UCSD-AML1 (cell line): ENCODE measurements around the gene TEX52.
A peak's percentile ranks its signal among the peaks of the same experiment; 100 is the strongest.
"Not testable (repeated sequence)": the region's sequence is repeated elsewhere in the genome, so short reads cannot be mapped to it uniquely, and the experiment has no call there.

Experiments used
- DNase-seq: peaks from one replicate; lab custom pipeline; 2025; ENCODE audit not compliant: unreplicated experiment; lab: John Stamatoyannopoulos, UW

TEX52 gene

DNA sequence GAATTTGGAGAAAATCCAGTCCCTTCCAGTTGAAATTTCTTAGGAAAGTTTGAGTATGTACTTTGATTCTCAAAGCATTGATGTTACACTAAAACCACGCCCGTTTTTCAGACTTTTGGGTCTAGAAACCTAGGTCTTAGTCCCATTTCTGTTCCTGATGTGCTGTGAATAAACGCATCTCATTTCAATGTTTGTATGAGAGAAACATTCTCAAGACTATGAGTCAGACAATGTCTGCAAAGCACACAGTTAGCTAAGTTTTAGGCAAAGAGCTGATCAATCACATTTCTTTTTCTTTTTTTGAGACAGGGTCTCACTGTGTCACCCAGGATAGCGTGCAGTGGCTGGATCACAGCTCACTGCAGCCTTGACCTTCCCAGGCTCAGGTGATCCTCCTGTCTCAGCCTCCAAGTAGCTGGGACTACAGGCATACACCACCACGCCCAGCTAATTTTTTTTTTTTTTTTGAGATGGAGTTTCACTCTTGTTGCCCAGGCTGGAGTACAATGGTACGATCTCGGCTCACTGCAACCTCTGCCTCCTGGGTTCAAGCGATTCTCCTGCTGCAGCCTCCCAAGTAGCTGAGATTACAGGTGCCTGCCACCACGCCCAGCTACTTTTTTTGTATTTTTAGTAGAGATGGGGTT, 12.3 kb upstream of the TEX52 start:
- not testable (repeated sequence) for DNase-seq

DNA sequence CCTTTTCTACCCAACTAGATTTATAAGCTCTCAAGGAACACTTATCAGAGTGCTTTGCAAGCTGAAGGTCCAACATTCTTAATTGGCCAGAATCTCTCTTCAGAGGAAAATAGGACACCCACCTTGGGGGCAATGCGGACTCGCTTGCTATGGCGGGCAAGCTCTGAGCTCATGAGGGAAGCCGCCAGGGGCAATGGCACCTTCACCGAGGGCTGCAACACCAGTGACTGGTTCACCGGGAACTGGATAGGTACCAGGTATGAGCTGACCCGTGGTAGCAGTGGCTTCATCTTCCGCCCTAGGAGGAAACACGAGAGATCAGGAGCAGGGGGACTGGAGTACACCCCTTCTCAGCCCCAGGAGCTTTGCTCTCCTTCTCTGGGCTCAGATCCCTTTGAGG, 7.4 kb upstream of the TEX52 start:
- no peak for DNase-seq

DNA sequence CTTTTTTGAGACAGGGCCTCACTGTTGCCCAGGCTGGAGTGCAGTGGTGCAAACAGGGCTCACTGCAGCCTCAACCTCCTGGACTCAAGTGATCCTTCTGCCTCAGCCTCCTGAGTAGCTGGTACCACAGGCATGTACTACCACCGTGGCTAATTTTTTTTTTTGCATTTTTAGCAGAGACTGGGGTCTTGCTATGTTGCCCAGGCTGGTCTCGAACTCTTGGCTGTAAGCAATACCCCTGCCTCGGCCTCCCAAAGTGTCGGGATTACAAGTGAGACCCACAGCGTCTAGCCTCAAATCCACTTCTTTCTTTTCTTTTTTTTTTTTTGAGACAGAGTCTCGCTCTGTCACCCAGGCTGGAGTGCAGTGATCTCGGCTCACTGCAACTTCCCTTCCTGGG, 6.6 kb upstream of the TEX52 start:
- DNase-seq = not testable (repeated sequence)

DNA sequence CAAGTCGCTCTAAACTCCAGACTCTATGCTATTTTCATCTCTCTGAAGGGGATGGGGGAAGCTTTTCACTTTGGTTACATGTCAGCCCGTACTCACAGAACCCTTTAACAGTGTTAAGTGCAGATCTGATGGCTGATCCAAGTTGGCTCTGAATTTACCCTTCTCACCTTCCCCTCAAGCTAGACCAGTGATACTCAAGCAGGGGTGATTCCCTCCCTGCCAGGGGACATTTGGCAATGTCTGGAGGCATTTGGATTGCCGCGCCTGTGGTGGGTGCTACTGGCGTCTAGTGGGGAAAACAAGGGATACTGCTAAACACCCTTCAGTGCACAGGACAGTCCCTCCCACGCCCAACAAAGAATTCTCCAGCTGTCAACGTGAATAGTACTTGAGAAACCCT, 6.0 kb upstream of the TEX52 start:
- no peak for DNase-seq

DNA sequence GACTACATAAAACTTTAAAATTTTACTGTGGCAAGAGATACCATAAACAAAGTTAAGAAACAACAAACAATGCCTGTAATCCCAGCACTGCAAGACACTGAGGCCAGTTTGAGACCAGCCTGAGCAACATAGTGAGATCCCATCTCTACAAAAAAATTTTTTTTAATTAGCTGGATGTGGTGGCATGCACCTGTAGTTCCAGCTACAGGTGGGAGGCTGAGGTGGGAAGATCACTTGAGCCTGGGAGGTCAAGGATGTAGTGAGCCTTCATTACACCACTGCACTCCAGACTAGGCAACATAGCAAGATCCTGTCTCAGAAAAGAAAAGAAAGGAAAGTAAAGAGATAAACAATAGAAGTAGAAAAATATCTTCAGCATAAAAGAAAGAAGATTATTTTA, 3.3 kb upstream of the TEX52 start:
- no peak for DNase-seq

DNA sequence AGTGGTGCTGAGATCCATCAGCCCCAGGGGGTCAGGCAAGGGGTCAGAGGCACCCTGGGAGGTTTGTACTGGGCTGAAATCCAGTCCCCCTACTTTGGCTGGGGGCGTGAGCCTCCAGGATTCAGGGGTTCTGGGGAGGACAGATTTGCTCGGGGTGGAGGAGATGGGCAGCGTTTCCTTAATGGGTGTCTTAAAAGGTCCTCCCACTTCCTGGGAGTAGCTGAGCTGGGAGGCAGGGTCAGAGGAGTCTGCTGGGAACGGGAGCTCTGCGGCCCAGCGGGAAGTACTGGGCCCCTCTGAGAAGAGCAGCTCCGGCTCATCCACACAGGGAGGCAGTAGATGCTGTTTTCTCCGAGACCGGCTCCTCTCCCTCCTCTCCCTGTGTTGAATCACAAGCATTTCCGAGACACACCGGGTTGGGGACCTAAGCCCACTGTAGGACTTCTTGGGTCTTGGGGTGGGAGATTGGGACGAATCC, 2.1 kb upstream of the TEX52 start:
- DNase-seq = no peak

DNA sequence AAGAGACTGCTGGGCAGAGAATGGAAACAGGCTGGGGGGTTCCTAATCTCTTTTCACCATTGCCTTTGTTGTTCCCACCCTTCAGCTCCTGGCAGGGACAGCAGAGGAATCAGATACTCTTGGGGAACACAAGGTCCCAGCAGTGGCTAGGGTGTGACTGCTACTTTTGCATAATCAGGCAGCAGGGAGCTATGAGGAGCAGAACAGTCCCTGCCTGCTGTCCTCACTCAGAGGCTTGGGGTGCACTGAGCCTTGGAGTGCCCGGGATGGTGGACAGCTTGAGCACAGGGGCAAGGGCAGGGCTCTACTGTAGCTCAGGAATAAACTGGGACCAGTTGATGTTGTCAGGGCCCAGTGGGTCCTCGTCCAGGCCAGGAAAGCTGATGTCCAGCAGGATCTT, 1.5 kb upstream of the TEX52 start:
- DNase-seq = no peak

DNA sequence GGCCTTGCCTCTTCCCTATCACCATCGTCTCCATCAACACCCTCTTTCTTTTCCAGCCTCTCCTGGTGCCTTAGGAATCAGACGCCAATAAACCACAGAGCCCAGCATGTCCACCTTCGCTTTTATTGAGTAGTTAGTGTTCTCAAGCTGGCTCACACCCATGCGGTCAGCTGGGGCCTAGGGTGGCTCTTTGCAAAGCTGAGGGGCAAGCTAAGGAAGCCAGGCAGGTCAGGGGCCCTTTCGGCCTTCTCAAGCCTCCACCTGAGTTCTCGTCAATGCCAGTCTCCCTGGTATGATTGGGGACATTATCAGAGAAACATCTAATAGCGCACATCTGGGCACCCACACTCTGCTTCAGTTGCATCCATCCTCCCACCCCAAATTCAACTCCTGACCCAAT, 737 bp upstream of the TEX52 start:
- no peak for DNase-seq

DNA sequence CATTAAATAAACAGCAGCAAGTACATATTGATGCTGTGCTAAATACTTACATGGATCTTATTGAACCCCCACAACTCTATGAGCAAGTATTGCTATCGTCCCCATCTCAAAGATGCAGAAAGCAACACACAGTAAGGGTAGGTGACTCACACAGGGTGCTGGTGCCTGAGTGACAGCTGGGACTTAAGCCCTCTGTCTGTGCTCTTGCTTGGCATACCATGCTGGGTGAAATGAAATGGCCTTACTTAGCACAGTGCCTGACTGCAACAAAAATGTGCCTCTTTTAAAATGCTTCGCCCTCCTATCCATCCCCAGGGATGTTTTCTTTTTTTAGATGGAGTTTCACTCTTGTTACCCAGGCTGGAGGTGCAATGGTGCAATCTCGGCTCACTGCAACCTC, 788 bp downstream of the TEX52 start:
- DNase-seq = no peak

DNA sequence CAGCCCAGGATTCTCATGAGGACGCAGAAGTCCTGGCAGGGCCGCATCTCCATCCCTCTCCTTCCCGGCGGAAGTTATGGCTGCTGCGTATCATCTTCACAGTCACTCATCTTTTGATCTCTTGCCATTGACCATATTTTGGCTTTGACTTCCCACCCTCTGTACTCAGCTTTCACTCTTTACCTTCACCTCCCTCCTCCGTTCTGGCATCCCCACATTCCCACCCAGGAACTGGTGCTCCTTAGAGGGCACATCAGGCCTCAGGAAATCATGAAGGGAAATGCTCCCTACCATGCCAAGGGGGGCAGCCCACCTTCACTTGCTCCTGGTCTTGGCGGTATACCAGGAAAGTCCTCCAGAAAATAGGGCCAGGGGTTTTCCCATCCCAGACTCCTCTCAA, 1.3 kb downstream of the TEX52 start:
- no peak for DNase-seq

DNA sequence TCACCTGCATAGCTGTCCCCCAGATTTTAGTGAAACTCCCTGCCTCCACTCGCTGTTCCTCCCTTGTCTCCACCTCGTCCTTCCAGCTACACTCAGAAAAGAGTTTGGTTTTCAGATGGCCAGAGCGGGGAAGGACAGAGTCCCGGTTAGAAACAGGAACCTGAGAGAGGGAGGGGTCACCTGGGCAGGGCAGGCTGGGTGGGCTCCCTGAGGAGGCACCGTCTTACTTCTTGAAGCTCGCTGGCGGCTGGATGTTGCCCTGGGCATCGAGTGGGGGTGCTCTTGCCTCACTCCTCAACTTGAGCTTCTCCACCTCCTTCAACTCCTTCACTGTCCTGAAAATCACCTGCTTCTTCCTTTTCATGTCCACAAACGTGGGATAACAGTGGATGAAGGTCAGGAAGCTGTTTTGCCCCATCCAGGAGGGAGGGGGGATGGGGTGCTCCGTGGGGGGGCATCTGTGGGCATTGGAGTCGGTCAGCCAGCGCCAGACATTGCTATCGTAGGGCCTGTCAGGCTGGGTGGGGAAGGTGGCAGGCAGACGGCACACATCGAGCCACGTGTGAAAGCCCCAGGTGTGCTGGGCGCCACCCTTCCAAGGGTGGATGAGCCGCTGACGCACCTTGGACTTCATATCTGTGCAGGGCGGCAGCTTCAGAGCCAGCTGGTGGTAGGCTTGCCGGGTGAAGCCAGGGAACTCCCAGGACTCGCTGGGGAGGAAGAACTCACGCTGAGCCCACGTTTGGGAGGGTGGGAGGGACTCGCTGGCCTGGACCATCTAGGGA, 2.0 kb downstream of the TEX52 start:
- DNase-seq = no peak

DNA sequence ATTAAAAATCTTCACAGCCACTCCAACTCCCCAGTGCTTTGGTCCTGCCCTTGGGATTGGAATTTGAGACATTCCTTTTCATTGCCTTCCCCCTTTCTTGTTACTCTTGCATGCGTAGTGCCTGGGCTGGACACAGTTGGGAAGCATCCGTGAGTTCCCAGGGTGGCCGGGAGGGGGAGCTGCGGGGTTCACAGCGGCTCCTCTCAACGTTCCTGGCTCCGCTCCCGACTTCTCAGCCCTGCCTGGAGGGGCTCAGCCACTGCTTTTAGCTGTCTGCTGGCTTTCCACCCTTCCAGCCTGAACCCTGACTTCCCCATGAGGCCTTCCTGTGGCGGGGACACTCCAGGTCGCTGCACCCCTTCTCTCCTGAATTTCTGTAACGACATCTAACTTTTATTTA, 3.2 kb downstream of the TEX52 start:
- DNase-seq = peak; percentile 35

DNA sequence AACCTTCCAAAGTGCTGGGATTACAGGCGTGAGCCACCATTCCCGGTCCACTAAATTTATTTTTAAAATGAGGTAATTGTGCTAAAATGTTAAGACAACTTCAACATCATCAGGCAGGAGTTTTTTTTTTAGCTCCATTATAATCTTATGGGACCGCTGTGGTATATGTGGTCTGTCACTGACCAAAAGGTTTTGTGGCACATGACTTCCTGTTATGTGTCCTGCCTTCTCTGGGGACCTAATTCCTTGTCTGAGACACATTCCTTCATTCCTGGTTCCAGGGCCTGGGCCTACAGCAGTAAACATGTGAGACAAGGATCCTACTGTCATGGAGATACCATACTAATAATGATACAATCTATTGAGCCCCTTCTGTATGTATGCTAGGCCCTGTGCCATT, 4.9 kb downstream of the TEX52 start:
- DNase-seq = no peak

DNA sequence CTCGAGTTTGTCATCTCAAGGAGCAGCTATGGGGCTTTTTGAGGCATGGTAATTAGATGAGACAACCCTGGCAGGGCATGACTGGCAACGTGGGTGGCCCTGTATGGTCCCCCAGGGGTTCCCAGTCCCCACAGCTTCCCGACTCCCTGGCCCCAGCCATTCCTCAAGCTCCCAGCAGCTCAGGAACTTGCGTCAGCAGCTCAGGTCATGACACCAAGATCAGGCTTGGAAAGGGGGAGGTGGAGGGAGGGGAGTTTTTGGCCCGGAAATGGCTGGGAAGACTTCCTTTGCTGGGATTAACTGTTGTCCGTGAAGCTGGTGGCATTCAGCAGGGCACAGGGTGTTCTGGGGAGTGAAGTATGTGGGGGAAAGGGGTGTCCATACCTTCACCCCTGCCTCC, 11.6 kb downstream of the TEX52 start:
- peak; percentile 18 for DNase-seq

DNA sequence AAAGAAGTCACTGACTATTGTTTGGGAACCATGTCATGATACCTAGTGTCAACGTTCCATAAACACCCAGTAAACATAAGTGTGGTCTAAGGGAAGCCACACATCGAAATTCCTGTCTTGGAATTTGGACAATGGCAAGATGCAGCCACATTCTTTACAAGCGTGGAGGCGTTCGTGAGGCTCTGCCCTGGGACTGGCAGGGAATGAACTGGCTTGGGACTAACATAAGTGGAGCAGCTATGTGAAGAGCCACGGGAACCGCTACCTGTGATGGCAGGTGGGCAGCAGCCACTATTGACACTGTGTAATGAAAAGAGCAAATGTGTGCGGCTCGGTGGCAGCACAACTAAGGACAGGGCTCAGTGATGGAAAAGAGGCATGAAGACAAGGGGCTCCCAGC, 12.1 kb downstream of the TEX52 start:
- no peak for DNase-seq

DNA sequence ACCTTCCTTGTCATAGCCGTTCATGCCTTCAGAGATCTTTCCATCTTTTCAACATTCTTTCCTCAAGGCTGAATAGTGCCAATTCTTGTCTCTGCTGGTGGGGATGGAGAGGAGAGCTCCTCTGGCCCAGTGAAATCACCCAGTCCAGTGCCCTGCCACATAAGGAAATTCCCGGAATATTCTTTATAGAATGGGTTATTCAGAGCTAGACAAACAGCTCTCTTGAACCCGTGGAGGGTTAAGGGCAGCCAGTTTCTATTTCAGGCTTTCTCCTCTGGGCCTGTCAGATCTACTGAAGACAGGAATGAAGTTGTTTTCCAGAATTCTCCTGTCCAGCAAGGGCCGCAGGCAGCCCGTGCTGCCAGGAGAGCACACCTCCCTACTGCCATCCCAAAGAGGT, 13.9 kb downstream of the TEX52 start:
- no peak for DNase-seq

DNA sequence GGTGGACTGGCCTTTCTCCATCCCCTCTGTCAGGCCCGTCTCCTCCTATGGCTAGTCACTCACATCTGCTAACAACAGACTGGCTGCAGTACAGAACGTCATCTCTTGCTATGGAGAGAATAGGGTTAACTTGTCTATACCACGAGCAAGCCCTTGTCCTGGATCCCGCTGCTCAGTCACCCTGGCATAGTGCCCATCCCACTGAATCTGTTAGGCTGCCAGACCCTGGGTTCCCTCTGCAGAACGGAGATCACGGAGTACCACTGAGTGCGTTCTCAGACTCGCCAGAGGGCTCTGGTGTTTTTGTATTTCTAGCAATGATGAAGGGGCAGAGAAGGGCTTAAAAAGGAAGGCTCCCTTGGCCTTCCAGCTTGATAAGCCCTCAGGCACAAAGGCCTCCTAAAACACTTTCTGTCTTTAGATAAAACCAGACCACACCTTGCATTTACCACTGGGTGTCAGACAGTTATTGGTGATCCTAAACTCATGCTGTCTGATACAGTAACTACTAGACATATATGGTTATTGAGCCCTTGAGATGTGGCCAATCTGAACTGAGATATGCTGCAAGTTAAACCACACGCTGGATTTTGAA, 15.7 kb downstream of the TEX52 start:
- no peak for DNase-seq

DNA sequence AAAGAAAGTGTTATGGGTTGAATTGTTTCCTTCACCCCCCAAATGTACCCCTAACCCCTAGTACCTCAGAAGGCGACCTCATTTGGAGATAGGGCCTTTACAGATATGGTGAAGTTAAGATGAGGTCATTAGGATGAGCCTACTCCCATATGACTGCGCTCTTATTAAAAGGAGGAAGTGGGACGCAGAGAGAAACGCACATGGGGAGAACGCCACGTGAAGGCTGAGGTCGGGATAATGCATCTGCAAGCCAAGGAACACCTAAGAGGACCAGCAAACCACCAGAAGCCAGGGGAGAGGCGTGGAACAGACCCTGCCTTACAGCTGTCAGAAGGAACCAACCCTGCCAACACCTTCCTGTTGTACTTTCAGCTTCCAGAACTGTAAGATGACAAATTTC, 20.3 kb downstream of the TEX52 start:
- no peak for DNase-seq

DNA sequence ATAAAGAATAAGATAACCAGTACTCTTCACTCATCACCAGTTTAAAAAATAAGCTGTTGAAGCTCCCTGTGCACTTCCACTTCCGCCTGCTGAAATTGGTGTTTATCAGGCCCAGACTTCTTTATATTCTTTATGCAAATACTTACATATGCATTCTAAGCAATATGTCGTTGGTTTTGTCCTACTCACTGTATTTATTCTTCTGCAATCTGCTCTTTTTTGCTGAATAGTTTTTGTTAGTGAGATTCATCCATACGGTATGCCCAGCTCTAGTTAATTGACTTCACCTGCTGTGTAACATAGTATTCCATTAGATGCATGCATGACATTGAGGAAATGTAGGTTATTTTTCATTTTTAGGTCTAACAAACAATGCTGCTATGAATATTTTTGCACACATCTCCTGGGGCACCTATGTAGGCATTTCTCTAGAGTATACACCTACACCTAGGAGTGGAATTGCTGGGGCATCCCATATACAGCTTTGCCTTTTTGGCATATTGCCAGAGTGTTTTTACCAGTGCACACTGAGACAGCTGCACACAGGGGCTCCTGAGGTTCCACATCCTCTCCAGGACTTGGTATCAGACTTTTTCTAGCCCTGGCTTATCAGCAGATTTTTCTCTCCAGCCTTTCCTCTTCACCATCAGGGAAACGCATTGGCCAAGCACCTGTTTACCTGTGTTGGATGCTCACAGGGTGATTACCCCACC, 21.0 kb downstream of the TEX52 start:
- DNase-seq = no peak

DNA sequence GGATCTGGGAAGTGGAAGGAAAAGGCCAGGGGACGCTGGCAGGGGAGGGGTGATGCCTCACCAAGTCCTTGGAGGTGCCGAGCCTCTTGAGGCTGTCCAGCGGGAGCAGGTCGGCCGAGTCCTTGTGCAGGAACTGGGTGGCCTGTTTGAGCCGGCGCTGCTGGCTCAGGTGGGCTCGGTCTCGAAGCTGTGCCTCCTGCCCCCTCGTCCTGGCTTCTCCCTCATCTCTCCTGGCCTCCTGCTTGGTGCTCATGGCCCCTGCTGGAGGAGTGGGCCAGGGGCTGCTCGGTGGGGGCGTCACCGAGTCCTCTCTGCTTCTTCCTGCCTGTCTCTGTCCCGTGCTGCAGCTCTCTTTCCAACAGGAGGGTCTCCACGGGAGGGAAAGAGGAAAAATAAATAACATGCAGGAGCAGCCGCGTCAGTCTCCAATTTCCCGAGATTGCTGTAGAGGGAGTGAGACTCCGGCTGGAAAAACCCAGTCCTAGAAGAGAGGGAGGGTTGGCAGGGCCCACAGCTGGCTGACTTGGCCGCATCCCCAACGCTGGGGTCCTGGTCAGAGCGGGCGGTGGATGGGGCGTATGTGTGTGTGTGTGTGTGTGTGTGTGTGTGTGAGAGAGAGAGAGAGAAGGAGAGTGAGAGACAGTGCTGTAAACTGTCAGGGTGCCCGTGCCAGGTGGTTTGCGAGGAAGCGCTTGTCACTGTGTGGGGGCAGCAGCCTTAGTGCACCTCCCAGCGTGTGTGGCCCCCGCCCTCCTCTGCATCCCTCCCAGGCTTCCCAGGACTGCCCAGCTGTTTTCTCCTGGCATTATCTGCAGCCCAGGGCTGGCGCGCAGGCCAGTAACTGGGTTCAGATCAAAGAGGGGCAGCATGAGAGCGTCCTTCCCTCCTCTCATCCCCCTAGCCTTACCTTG, 22.0 kb downstream of the TEX52 start, which contains the start of gene NRIP2:
NRIP2 (minus strand) TSS at position 455 of the 911 bp plus-strand sequence; CDS start at position 403, 52 bp downstream.
- no peak for DNase-seq

DNA sequence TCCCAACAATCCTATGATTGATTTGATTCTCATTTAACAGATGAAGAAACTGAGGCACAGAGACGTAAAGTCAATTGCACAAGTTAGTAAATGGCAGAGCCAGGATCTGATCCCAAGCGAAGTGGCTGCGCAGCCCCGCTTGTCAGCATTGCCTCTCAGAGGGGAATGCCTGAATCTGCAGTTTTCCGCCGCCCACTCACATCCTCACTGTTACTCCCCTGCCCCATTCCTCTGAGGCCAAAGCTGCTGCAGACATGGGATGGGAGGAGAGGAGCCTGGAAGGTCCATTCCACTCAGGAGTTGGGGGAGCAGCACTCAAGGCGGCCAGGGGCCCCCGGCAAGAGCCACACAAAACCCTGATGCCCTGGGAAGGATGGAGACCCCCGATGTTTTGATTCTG, 23.0 kb downstream of the TEX52 start:
- DNase-seq = no peak
